GM21619 (cell line): ENCODE measurements around the gene KATNB1.
"Not testable (repeated sequence)": the region's sequence is repeated elsewhere in the genome, so short reads cannot be mapped to it uniquely, and the experiment has no call there.

Source experiments
- ATAC-seq: cut with Tn5 transposase; IDR thresholded peaks from one replicate; pipeline ENCODE4 v1.9.1; 2021; ENCODE audit not compliant: unreplicated experiment

The KATNB1 gene

GRCh38 chr16:57791195-57791892 lies 55.8 kb downstream of the KATNB1 start:
- ATAC-seq = no peak

GRCh38 chr16:57791893-57792461 lies 56.4 kb downstream of the KATNB1 start:
- no peak for ATAC-seq

GRCh38 chr16:57794849-57795430 lies 59.4 kb downstream of the KATNB1 start:
- ATAC-seq = no peak

- no peak for ATAC-seq
These were observed 59.9 kb downstream of the KATNB1 start for GRCh38 chr16:57795431-57795878.

GRCh38 chr16:57796014-57796413 lies 60.4 kb downstream of the KATNB1 start:
- not testable (repeated sequence) for ATAC-seq

GRCh38 chr16:57797216-57797525 lies 61.6 kb downstream of the KATNB1 start:
- ATAC-seq = no peak

- ATAC-seq = no peak
These were observed 62.1 kb downstream of the KATNB1 start for GRCh38 chr16:57797526-57798266.

GRCh38 chr16:57798267-57798810 lies 62.8 kb downstream of the KATNB1 start:
- no peak for ATAC-seq

GRCh38 chr16:57798953-57799599 lies 63.5 kb downstream of the KATNB1 start:
- ATAC-seq = no peak

GRCh38 chr16:57799600-57800199 lies 64.1 kb downstream of the KATNB1 start:
- ATAC-seq = no peak

GRCh38 chr16:57800200-57801097 lies 64.9 kb downstream of the KATNB1 start:
- ATAC-seq = no peak

GRCh38 chr16:57801098-57801808 lies 65.7 kb downstream of the KATNB1 start:
- ATAC-seq = no peak

- peak; percentile 25 for ATAC-seq
These were observed 66.3 kb downstream of the KATNB1 start for GRCh38 chr16:57801809-57802340.

- ATAC-seq = peak; percentile 48
These were observed 67.0 kb downstream of the KATNB1 start, which contains the start of gene KIFC3 for GRCh38 chr16:57802341-57803133. TSS of gene KIFC3 (minus strand) at chr16:57802491. CDS start at chr16:57798243, 4,248 bp downstream.

GRCh38 chr16:57803134-57803990 lies 67.8 kb downstream of the KATNB1 start:
- ATAC-seq = no peak

- ATAC-seq = no peak
These were observed 68.7 kb downstream of the KATNB1 start for GRCh38 chr16:57804111-57804837.
